HepG2 (cell line): ENCODE results near the gene BCAS3. TPM values are rescaled to one million over a fixed set of nuclear protein-coding genes. Genes with fewer than 3 reads are reported as not detected.
A peak's percentile ranks its signal among the peaks of the same experiment; 100 is the strongest.

Source experiments
- BRF2 ChIP-seq: sonication (generic); formaldehyde crosslinking; IDR thresholded peaks from 2 replicates; pipeline ENCODE4 v1.8.1; 2022; ENCODE audit warnings: mild to moderate bottlenecking, missing genetic modification reagents
- ESRRA ChIP-seq: sonication (generic); formaldehyde crosslinking; IDR thresholded peaks from 2 replicates; pipeline ENCODE4 v1.5.1; 2020; ENCODE audit warnings: mild to moderate bottlenecking, low read depth, missing genetic modification reagents
- GFI1 ChIP-seq: sonication (generic); formaldehyde crosslinking; IDR thresholded peaks from 2 replicates; pipeline ENCODE4 v1.5.0; 2020; ENCODE audit warnings: missing genetic modification reagents, mild to moderate bottlenecking, borderline replicate concordance
- HMG20A ChIP-seq: IDR thresholded peaks from 2 replicates; pipeline ENCODE4 v1.6.1; 2016; ENCODE audit warnings: borderline replicate concordance
- IRX3 ChIP-seq: sonication (generic); formaldehyde crosslinking; IDR thresholded peaks from 2 replicates; pipeline ENCODE4 v1.8.1; 2023; ENCODE audit warnings: mild to moderate bottlenecking, low read depth, missing genetic modification reagents, borderline replicate concordance
- KAT8 ChIP-seq: IDR thresholded peaks from 2 replicates; pipeline ENCODE4 v1.6.1; 2016; ENCODE audit warnings: missing genetic modification reagents, missing compliant biosample characterization
- KLF12 ChIP-seq: sonication (generic); formaldehyde crosslinking; IDR thresholded peaks from 2 replicates; pipeline ENCODE4 v1.4.0; 2020; ENCODE audit warnings: missing genetic modification reagents, borderline replicate concordance
- MEIS1 ChIP-seq: sonication (generic); formaldehyde crosslinking; IDR thresholded peaks from 2 replicates; pipeline ENCODE4 v1.9.0; 2021; ENCODE audit warnings: mild to moderate bottlenecking, missing genetic modification reagents, moderate library complexity, borderline replicate concordance
- MLX ChIP-seq: IDR thresholded peaks from 2 replicates; pipeline ENCODE4 v1.6.1; 2016
- NAIF1 ChIP-seq: sonication (generic); formaldehyde crosslinking; IDR thresholded peaks from 2 replicates; pipeline ENCODE4 v1.5.0; 2020; ENCODE audit warnings: mild to moderate bottlenecking, missing genetic modification reagents, borderline replicate concordance
- NR2F2 ChIP-seq: IDR thresholded peaks from 2 replicates; pipeline ENCODE4 v1.6.1; 2012; ENCODE audit warnings: low read depth, inconsistent platforms, borderline replicate concordance
- PAWR ChIP-seq: sonication (generic); formaldehyde crosslinking; IDR thresholded peaks from 2 replicates; pipeline ENCODE4 v1.4.0; 2020; ENCODE audit warnings: missing genetic modification reagents, mild to moderate bottlenecking, borderline replicate concordance
- PHF5A ChIP-seq: IDR thresholded peaks from one replicate; pipeline ENCODE4 v1.6.1; 2018; ENCODE audit warnings: low read depth, missing genetic modification reagents; ENCODE audit not compliant: unreplicated experiment
- SIX4 ChIP-seq: sonication (generic); formaldehyde crosslinking; IDR thresholded peaks from 2 replicates; pipeline ENCODE4 v1.4.0; 2020; ENCODE audit warnings: missing genetic modification reagents
- SNAPC5 ChIP-seq: sonication (generic); formaldehyde crosslinking; IDR thresholded peaks from 2 replicates; pipeline ENCODE4 v1.8.1; 2023; ENCODE audit warnings: mild to moderate bottlenecking, missing genetic modification reagents, borderline replicate concordance
- STAT5B ChIP-seq: sonication (generic); formaldehyde crosslinking; IDR thresholded peaks from 2 replicates; pipeline ENCODE4 v1.4.0; 2020; ENCODE audit warnings: missing genetic modification reagents
- TBX3 ChIP-seq: fragments of 450-650 bp; IDR thresholded peaks from 2 replicates; pipeline ENCODE4 v1.6.1; 2017; ENCODE audit warnings: antibody characterized with exemption, mild to moderate bottlenecking, inconsistent platforms, borderline replicate concordance
- TRAFD1 ChIP-seq: sonication (generic); formaldehyde crosslinking; IDR thresholded peaks from 2 replicates; pipeline ENCODE4 v1.5.1; 2020; ENCODE audit warnings: missing genetic modification reagents, mild to moderate bottlenecking, borderline replicate concordance
- ZFP37 ChIP-seq: sonication (generic); formaldehyde crosslinking; IDR thresholded peaks from 2 replicates; pipeline ENCODE4 v1.4.0; 2020; ENCODE audit warnings: missing genetic modification reagents, borderline replicate concordance
- ZNF503 ChIP-seq: sonication (generic); formaldehyde crosslinking; IDR thresholded peaks from 2 replicates; pipeline ENCODE4 v1.4.0; 2020; ENCODE audit warnings: missing genetic modification reagents
- ZNF75D ChIP-seq: sonication (generic); formaldehyde crosslinking; IDR thresholded peaks from 2 replicates; pipeline ENCODE4 v1.8.1; 2023; ENCODE audit warnings: missing genetic modification reagents, mild to moderate bottlenecking, borderline replicate concordance
- ZNF883 ChIP-seq: sonication (generic); formaldehyde crosslinking; IDR thresholded peaks from 2 replicates; pipeline ENCODE4 v1.5.1; 2020; ENCODE audit warnings: mild to moderate bottlenecking, missing genetic modification reagents; ENCODE audit errors: not compliant biosample characterization
- ZSCAN12 ChIP-seq: sonication (generic); formaldehyde crosslinking; IDR thresholded peaks from 2 replicates; pipeline ENCODE4 v1.9.0; 2021; ENCODE audit warnings: mild to moderate bottlenecking, missing genetic modification reagents
- polyA plus RNA-seq, 8 experiments: library from polyadenylated mRNA; depleted of rRNA in 3 of 8; stranded (reverse) in 7 of 8; unstranded in 1 of 8; fragments of >200 nt; fragmentation: Illumina TruSeq in 4 of 8; extraction: Trizol in 4 of 8; gene quantifications; 2 replicates each; pipeline versions ENCODE4 v1.2.1 to v1.2.3, GENCODE V29; 2011 to 2016; ENCODE audit warnings: low read depth in 4 of 8, missing spikeins in 1 of 8, mixed read lengths in 1 of 8; ENCODE audit not compliant: insufficient read depth in 1 of 8
- total RNA-seq, 5 experiments: library from RNA; depleted of rRNA; stranded (reverse); fragments of >200 nt; fragmentation: Illumina TruSeq; extraction: Trizol; gene quantifications; 2 replicates each; pipeline ENCODE4 v1.2.3, GENCODE V29; 2016; ENCODE audit warnings: low read depth in 1 of 5

Gene BCAS3
- total and polyA plus RNA-seq, 2 of the 13 experiments (the other 11 are each of a cell fraction or from before 2014, with no cell fraction given), result 10.7 to 11.2 TPM

GRCh38 chr17:61366715-61367413 lies 689.2 kb downstream of the BCAS3 start (continued):
- TF ChIP-seq MLX (CRISPR knock-in tag) (no peak), GFI1 (CRISPR knock-in tag) (peak; percentile 91), ZNF75D (CRISPR knock-in tag) (no peak), ZNF883 (CRISPR knock-in tag) (peak; percentile 75), HMG20A (CRISPR knock-in tag) (peak; percentile 90), SIX4 (CRISPR knock-in tag) (peak; percentile 66), NAIF1 (CRISPR knock-in tag) (no peak), NR2F2 (peak; percentile 62; the same call in 1 of the 2 replicates), ESRRA (CRISPR knock-in tag) (0 out of 2 replicates have a peak, but pooled peaks have one; percentile 42), SNAPC5 (CRISPR knock-in tag) (0 out of 2 replicates have a peak, but pooled peaks have one; percentile 64), BRF2 (CRISPR knock-in tag) (0 out of 2 replicates have a peak, but pooled peaks have one; percentile 39), PHF5A (CRISPR knock-in tag) (no peak), KAT8 (CRISPR knock-in tag) (peak; percentile 43; the same call in 1 of the 2 replicates), MEIS1 (CRISPR knock-in tag) (peak; percentile 52; the same call in 1 of the 2 replicates), IRX3 (CRISPR knock-in tag) (no peak), TBX3 (peak; percentile 89), ZSCAN12 (CRISPR knock-in tag) (no peak), PAWR (CRISPR knock-in tag) (no peak), STAT5B (CRISPR knock-in tag) (no peak), TRAFD1 (CRISPR knock-in tag) (no peak), ZFP37 (peak; percentile 75; the same call in 1 of the 2 replicates), KLF12 (CRISPR knock-in tag) (peak; percentile 68; the same call in 1 of the 2 replicates), ZNF503 (CRISPR knock-in tag) (peak; percentile 75)
